Stimulated activated CD8-positive, alpha-beta memory T cell treated with anti-CD3 and anti-CD28 coated beads, Interleukin-7, amount 100 ng/mL, for 48 hours (primary cell): ENCODE measurements around the gene CNOT1.
"Not testable (repeated sequence)": the region's sequence is repeated elsewhere in the genome, so short reads cannot be mapped to it uniquely, and the experiment has no call there.

ENCODE experiments used
- DNase-seq, 2 donors: peaks; one replicate each; pipeline ENCODE4 v3.0.0-alpha.2; 2020; ENCODE audit warnings: low read depth in 1 of 2; ENCODE audit errors: extremely low read depth in 1 of 2

The CNOT1 gene

DNA sequence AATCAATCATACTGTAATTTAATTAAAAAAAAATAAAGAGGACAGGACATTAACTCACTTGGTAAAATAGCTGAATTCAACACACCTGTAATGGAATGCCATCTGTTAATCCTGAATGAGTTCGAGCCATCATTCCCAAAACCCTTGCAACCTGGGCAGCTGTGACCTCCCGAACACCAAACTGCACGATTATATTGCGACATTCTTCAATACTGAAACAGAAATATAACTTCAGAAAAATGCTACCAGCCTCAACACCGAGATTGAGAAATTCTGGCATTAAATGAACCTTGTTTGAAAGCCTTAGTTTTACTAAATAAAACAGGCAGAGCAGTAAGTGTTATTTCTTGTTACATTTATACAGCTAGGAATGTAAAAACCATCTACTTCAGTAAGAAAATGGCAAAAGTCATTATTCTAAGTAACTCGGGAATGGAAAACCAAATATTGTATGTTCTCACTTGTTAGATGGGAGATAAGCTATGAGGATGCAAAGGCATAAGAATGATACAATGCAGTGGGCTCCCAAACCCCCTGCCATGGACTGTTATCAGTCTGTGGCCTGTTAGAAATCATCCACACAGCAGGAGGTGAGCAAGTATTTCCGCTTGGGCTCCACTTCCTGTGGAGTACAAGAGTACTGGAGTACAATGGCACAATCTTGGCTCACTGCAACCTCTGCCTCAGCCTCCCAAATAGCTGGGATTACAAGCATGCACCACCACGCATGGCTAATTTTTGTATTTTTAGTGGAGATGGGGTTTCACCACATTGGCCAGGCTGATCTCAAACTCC is 46.5 kb downstream of the CNOT1 start:
- DNase-seq = no peak

DNA sequence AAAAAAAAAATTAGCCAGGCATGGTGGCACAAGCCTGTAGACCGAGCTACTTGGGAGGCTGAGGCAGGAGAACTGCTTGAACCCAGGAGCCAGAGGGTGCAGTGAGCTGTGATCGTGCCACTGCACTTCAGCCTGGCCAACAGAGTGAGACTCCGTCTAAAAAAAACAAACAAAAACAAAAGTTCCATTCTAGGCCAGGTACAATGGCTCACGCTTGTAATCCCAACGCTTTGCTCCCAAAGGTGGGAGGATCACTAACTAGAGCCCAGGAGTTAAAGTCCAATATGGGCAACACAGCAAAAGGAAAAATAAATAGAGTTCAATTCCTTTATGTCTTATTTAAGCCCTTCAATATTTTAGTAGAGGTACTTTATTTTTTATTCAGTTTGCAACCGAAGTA is 47.5 kb downstream of the CNOT1 start:
- no peak for DNase-seq

- no peak for DNase-seq
Observed at GRCh38 chr16:58579587-58579986, 50.0 kb downstream of the CNOT1 start.

DNA sequence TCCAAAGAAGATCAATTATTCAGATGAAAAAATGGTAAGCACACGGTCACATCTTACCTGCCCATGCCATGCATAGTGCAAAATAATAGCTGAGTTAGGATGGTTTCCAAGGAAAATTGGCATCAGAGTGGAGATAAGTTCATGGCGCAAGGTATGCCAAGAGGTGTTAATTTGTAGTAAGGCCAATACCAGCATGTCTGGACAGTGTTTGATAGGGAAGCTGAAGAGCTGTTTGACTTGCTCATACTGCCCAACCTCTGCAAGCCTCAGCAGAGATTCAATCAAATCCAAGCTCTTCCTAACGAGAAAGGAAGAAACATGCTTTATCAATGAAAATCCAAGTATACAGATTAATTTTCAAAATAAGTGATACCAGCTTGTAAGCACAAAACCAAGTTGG is 51.0 kb downstream of the CNOT1 start:
- no peak for DNase-seq

- no peak for DNase-seq
Observed at GRCh38 chr16:58577141-58577540, 52.5 kb downstream of the CNOT1 start.

GRCh38 chr16:58574895-58575294 is 54.7 kb downstream of the CNOT1 start:
- no peak for DNase-seq

DNA sequence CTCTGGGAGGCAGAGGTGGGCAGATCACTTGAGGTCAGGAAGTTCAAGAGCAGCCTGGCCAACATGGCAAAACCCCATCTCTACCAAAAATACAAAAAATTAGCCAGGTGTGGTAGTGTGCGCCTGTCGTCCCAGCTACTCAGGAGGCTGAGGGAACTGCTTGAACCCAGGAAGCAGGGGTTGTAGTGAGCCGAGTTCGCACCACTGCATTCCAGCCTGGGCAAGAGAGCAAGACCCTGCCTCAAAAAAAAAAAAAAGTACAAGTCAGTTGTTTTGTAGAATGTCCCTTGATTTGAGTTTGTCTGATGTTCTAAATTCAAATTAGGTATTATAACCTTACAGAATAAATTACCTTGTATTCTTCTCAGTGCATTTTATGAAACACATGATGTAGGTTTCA is 63.9 kb downstream of the CNOT1 start:
- DNase-seq = not testable (repeated sequence)

- no peak for DNase-seq
Observed at GRCh38 chr16:58563775-58564174, 65.9 kb downstream of the CNOT1 start.

- DNase-seq = no peak
Observed at GRCh38 chr16:58563235-58563634, 66.4 kb downstream of the CNOT1 start.

DNA sequence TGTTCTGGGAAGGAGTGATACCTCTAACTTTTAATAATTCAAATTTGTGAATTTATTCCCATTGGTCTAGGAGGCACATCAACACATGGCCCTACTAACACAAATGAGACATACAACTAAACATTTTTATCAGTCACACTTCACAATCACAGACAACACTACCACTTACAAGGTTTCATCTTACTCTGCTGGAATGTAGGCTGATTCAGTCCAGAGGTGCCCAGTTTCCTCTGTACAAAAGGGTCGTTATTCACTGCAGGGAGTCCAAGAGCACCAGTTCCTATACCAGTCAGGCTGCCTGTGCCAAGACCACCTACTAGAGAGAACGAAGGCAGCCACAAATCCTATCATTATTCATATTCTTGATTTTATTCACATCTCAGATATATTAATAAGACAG is 72.9 kb downstream of the CNOT1 start:
- DNase-seq = no peak

- DNase-seq = no peak
Observed at GRCh38 chr16:58551496-58551895, 78.1 kb downstream of the CNOT1 start.

DNA sequence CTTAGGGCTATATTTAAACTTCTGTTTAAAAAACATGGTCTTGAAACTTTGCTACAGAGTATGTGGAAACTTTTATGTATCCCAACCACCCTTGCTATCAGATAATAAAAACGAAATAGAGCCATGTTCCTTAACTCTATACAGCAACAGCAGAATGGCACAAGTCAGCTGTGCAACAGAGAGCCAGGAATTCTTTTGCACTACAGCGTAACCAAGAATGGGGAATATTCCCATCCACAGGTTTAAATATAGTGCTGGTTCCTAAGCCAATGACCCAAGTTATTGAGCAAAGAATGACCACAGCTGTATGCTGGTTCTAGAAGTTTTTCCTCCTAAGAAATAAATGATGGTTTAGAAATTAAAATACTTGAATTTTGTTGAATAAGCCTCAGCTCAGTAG is 81.2 kb downstream of the CNOT1 start:
- no peak for DNase-seq

DNA sequence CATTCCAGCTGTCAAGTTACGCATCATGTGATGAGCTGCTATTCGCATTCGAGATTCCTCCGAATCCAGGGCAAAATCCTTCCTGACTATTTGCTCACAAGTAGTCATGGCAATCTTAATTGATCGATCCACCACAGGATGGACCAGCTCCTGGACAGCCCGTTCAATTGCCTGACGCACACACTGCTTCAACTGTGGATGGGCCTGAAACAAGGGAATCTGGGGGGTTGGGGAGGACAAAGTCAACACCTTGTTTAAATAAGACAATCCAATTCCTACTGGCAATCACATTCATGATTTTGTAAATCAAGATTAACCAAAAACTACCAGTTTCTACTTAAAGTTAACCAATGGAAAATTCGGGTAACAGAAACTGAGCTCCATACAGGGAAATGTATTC is 85.9 kb downstream of the CNOT1 start:
- DNase-seq = no peak

- DNase-seq = no peak
Observed at GRCh38 chr16:58542291-58542690, 87.3 kb downstream of the CNOT1 start.

GRCh38 chr16:58541711-58542110 is 87.9 kb downstream of the CNOT1 start:
- no peak for DNase-seq

DNA sequence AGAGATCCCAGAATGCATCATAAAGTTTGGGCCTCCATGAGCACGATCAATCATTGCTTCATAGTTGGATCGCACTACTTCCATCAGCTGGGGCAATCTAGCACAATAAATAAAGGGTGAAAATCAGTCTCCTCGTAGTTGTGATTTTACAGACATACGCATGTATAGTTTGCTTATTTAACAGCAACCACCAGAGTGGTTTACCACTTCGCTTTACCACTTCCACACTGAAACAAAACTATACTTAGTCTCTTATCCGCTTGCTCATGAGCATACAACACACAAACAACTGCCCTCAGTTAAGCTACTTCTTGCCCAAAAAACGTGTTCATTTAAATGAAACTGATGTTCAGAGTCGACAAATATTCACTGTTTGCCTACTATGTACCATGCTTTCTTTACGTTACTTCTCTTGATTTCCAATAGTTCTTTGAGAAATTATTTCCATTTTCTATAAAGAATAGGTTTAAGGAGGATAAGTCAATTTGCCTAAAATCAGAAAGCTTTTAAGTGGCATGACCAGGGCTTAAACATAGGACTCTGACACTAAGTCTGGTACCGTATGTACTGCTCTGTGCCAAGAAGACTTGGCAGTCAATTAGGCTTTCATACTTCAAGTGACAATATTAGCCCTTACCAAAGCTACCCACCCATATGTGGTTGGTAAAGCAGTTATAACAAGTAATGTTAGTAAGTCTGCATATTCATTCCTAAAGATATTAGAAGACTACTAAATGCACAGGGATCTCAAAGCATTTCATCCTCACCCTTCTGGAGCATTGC is 92.3 kb downstream of the CNOT1 start:
- no peak for DNase-seq

DNA sequence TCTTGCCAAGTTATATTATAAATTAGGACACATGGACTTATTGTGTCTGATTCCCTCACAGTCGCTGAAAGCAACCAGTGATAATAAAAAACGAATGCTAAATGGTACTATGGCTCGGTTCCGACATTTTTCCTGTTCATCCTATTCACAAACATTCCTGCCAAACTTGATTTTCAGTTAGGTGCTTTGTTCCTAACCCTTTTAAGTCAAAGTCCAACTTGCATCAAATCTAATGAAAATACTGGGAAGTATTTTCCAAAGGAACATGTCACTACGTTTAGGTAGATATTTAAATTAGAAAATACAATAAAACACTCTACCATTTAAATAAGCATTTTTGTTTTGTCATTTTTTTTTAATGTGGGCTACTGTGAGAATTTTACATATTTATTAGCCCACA is 93.3 kb downstream of the CNOT1 start:
- DNase-seq = no peak

- no peak for DNase-seq
Observed at GRCh38 chr16:58535100-58535499, 94.5 kb downstream of the CNOT1 start.

DNA sequence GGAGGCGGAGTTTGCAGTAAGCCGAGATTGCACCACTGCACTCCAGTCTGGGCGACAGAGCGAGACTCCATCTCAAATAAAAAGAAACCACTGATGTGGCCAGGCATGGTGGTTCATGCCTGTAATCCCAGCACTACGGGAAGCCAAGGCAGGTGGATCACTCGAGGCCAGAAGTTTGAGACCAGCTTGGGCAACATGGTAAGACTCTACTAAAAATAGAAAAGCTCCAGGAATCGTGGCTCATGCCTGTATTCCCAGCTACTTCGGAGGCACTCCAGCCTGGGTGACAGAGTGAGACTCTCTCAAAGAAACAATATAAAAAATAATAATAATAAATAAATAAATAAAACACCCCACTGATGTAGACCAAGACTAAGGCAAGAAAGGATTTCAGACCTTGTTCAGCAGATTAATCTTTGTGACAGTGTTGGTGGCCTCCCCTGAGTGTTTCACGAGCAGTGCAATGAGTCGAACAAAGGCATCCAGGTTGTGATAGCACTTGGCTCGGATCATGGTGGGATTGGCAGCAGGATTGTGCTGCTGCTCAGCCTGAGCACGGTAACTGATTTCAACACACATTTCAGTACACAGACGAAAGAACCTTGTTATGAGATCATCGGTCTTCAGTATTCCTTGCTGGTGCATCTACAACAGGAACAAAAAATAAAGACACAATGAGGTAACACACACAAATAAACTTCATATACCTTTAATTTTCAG is 95.7 kb downstream of the CNOT1 start:
- DNase-seq = no peak

GRCh38 chr16:58532414-58532813 is 97.2 kb downstream of the CNOT1 start:
- DNase-seq = no peak

DNA sequence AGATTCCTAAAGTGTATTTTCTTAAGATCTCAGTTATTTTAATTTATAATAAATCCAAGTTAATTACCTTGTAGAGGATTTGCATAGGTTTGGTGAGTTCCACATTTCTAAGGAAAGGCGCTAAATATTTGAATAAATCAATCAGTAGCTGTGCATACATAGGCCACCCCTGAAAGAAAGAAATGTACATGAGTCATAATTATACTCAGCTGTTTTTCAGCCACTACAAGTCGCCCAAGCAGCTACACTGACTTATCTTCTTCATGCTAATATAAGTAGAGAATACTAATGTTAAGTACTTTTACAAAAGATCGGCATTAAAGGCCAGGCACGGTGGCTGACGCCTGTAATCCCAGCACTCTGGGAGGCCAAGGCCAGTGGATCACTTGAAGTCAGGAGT is 99.4 kb downstream of the CNOT1 start:
- no peak for DNase-seq

DNA sequence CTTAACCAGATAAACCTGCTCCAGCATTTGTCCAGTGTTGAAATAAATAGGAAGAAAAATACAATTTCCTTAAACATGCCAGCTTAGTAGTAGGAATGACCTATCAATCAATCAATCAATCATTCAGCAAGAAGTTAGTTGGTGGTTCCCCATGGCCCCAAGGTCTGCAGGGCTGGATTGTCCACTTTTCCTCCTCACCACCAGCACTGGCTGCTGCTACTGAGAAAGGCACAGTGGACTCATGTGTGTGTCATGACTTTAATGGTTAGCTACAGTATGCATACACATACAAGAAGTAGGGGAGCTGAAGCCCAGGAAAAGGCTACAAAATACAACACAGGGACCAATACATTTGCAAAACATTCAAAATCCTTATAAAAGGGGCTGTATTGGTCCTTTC is 109.9 kb downstream of the CNOT1 start:
- no peak for DNase-seq
